GM23248 (cell line): ENCODE measurements around the gene STMP1. TPM values are rescaled to one million over a fixed set of nuclear protein-coding genes. Genes with fewer than 3 reads are reported as not detected.
"Not testable (repeated sequence)": the region's sequence is repeated elsewhere in the genome, so short reads cannot be mapped to it uniquely, and the experiment has no call there.

Experiments used
- DNase-seq: peaks from one replicate; pipeline ENCODE4 v3.0.0-alpha.2; 2015
- H2AFZ ChIP-seq: fragments of 200-600 bp; sonication (generic); 2 replicates; pipeline ENCODE4 v1.6.1; 2016; ENCODE audit warnings: antibody characterized with exemption
- H3F3A ChIP-seq: fragments of 200-600 bp; sonication (generic); 2 replicates; pipeline ENCODE4 v1.6.1; 2016; ENCODE audit warnings: mild to moderate bottlenecking, antibody characterized with exemption, mixed run types; ENCODE audit not compliant: insufficient read depth
- H3K27ac ChIP-seq: fragments of 200-600 bp; sonication (generic); 2 replicates; pipeline ENCODE4 v1.5.1; 2016; ENCODE audit warnings: mild to moderate bottlenecking
- H3K27me3 ChIP-seq: fragments of 200-600 bp; sonication (generic); replicated peaks from 2 replicates; pipeline ENCODE4 v1.6.1; 2016; ENCODE audit warnings: mild to moderate bottlenecking; ENCODE audit not compliant: insufficient read depth
- H3K36me3 ChIP-seq: fragments of 200-600 bp; sonication (generic); 2 replicates; pipeline ENCODE4 v1.6.1; 2016; ENCODE audit warnings: low read depth, mild to moderate bottlenecking
- H3K4me1 ChIP-seq: fragments of 200-600 bp; sonication (generic); 2 replicates; pipeline ENCODE4 v1.6.1; 2016; ENCODE audit warnings: mild to moderate bottlenecking; ENCODE audit not compliant: insufficient read depth
- H3K4me2 ChIP-seq: fragments of 200-600 bp; sonication (generic); one replicate; pipeline ENCODE4 v1.6.1; 2016; ENCODE audit warnings: mild to moderate bottlenecking; ENCODE audit not compliant: unreplicated experiment
- H3K4me3 ChIP-seq: fragments of 200-600 bp; sonication (generic); 2 replicates; pipeline ENCODE4 v1.5.1; 2016; ENCODE audit warnings: mild to moderate bottlenecking
- H3K79me2 ChIP-seq: fragments of 200-600 bp; sonication (generic); 2 replicates; pipeline ENCODE4 v1.6.1; 2016; ENCODE audit warnings: mild to moderate bottlenecking; ENCODE audit not compliant: insufficient read depth
- H3K9ac ChIP-seq: fragments of 200-600 bp; sonication (generic); 2 replicates; pipeline ENCODE4 v1.6.1; 2016; ENCODE audit warnings: mild to moderate bottlenecking
- H3K9me2 ChIP-seq: fragments of 200-600 bp; sonication (generic); 2 replicates; pipeline ENCODE4 v1.6.1; 2016; ENCODE audit warnings: mixed run types, mild to moderate bottlenecking, moderate library complexity; ENCODE audit not compliant: insufficient read depth
- H3K9me3 ChIP-seq: fragments of 200-600 bp; sonication (generic); one replicate; pipeline ENCODE4 v1.6.1; 2017; ENCODE audit warnings: low read depth
- H4K20me1 ChIP-seq: fragments of 200-600 bp; sonication (generic); 2 replicates; pipeline ENCODE4 v1.6.0; 2016; ENCODE audit not compliant: insufficient read depth
- EZH2 ChIP-seq: fragments of 200-600 bp; sonication (generic); IDR thresholded peaks from 2 replicates; pipeline ENCODE4 v1.6.1; 2018; ENCODE audit warnings: antibody characterized with exemption, mild to moderate bottlenecking; ENCODE audit not compliant: insufficient read depth, poor library complexity, severe bottlenecking
- EZH2phosphoT487 ChIP-seq: fragments of 200-600 bp; sonication (generic); IDR thresholded peaks from 2 replicates; pipeline ENCODE4 v1.6.1; 2018; ENCODE audit warnings: antibody characterized with exemption, moderate library complexity, mild to moderate bottlenecking, low read depth; ENCODE audit not compliant: insufficient read depth
- whole genome bisulfite sequencing, 2 experiments: methylation state at CpG; one replicate each; pipeline ENCODE4 v1.1.6; 2015 to 2017; ENCODE audit warnings: low lambda C conversion rate in 2 of 2, low coverage in 1 of 2; ENCODE audit errors: missing lambda C conversion rate in 2 of 2; 5-methylcytosine and 5-hydroxymethylcytosine counted together
- in situ Hi-C: fragments of 300-500 bp; cut with MboI; formaldehyde crosslinking; loops from 2 replicates; pipeline ENCODE4 v1.15.0; 2020
- polyA plus RNA-seq: library from polyadenylated mRNA; unstranded; fragments of >200 nt; fragmentation: Nextera tagmentation; extraction: Ambion mirVana; gene quantifications from 2 replicates; pipeline ENCODE4 v1.2.1, GENCODE V29; 2016
- total RNA-seq: library from RNA; depleted of rRNA; stranded (reverse); fragments of >200 nt; shearing (Covaris generic); gene quantifications from 2 replicates; pipeline ENCODE4 v1.2.3, GENCODE V29; 2014

The STMP1 gene
- total and polyA plus RNA-seq, 2 experiments from 2014 or later = 16.9 to 97.0 TPM

DNA sequence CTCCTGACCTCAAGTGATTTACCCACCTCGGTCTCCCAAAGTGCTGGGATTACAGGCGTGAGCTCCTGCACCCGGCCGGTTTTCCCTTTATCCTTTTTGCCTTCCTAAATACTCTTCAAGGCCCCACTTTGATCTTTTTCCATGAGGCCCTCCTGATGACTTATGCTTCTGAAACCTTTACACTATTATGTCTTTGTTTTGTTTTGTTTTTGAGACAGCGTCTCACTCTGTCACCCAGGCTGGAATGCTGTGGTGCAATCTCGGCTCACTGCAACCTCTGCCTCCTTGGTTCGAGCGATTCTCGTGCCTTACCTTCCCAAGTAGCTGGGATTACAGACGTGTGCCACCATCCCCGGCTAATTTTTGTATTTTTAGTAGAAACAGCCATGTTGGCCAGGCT, 3.8 kb downstream of the STMP1 start:
- TF ChIP-seq EZH2phosphoT487 = no peak
- peak; percentile 58 for DNase-seq
- peaks cover 52% of the 10 kb centered on the region for H3K4me1 ChIP-seq
- no peak overlapping the region for H3K4me2 ChIP-seq
- no peak overlapping the region for H2AFZ ChIP-seq
- peaks cover 75% of the 10 kb centered on the region for H3K79me2 ChIP-seq
- peak overlapping the region; percentile 100 for H3K27ac ChIP-seq
- H3K9ac ChIP-seq = 0 out of 2 replicates have a peak overlapping the region, but pooled peaks have one; percentile 10
- no peaks in the 10 kb centered on the region for H3K9me3 ChIP-seq
- H3K36me3 ChIP-seq = no peaks in the 10 kb centered on the region
- H3K9me2 ChIP-seq = no peaks in the 10 kb centered on the region
- in situ Hi-C loops = no loop called here
- WGBS, 2 experiments = 74 to 75% methylated on average over 11 of the region's 11 CpGs
- H3K27me3 ChIP-seq = no peaks in the 10 kb centered on the region
- peaks cover 47% of the 10 kb centered on the region for H3F3A ChIP-seq
- no peak overlapping the region for H3K4me3 ChIP-seq
- H4K20me1 ChIP-seq = no peaks in the 10 kb centered on the region

DNA sequence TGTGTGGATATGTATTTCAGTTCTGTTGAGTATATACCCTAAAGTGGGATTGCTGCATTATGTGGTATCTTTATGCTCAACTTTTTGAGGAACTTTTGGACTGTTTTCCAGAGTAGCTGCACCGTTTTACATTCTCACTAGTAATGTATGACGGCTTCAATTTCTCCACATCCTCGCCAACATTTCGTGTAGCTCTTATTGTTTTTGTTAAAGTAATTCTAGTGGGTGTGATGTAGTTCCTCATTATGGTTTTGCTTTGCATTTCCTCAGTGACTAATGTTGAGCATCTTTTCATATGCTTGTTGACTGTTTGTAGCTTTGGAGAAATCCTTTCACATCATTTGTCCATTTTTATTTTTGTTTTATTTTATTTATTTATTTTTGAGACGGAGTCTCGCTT, 4.5 kb downstream of the STMP1 start:
- Histone ChIP-seq H3K27me3 (no peaks in the 10 kb centered on the region), H4K20me1 (no peaks in the 10 kb centered on the region), H3K4me1 (peaks cover 58% of the 10 kb centered on the region), H3K9ac (no peak overlapping the region), H3K9me3 (no peaks in the 10 kb centered on the region), H3K9me2 (no peaks in the 10 kb centered on the region), H3K4me2 (no peak overlapping the region), H3K4me3 (no peak overlapping the region), H3K36me3 (no peaks in the 10 kb centered on the region), H3K79me2 (peaks cover 82% of the 10 kb centered on the region), H3K27ac (peak overlapping the region; percentile 100), H3F3A (peaks cover 52% of the 10 kb centered on the region), H2AFZ (no peak overlapping the region)
- WGBS, 2 experiments = 84 to 87% methylated on average over 6 of the region's 6 CpGs
- in situ Hi-C loops = no loop called here
- no peak for DNase-seq
- TF ChIP-seq EZH2phosphoT487 (no peak), EZH2 (no peak)

- H3K4me3 ChIP-seq, H2AFZ ChIP-seq, H3K27me3 ChIP-seq, H3K27ac ChIP-seq, H3K36me3 ChIP-seq, DNase-seq, H3K9me2 ChIP-seq, H4K20me1 ChIP-seq, H3K9me3 ChIP-seq, H3K9ac ChIP-seq, H3K4me2 ChIP-seq, in situ Hi-C loops: not testable (repeated sequence)
- Histone ChIP-seq H3K4me1 (peaks cover 65% of the 10 kb centered on the region), H3K79me2 (peaks cover 90% of the 10 kb centered on the region), H3F3A (peaks cover 54% of the 10 kb centered on the region)
- WGBS, 2 experiments = 94 to 100% methylated on average over 1 of the region's 1 CpG
Observed at GRCh38 chr7:135667626-135668025, 5.3 kb downstream of the STMP1 start.

DNA sequence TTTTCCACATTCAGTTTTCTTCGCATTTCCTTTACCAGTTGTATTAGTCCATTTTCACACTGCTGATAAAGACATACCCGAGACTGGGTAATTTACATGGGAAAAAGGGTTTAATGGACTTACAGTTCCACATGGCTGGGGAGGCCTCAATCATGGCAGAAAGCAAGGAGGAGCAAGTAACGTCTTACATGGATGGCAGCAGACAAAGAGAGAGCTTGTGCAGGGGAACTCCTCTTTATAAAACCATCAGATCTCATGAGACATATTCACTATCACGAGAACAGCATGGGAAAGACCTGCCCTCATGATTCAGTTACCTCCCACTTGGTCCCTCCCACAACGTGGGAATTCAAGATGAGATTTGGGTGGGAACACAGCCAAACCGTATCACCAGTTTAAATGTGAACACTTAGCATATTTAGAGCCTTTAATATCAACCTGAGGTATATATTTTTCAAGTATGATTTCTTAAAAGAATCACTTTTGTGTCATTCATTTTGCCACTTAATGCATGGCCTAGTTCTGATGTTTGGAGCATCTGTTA, 6.6 kb downstream of the STMP1 start:
- H3K4me2 ChIP-seq, H3K27me3 ChIP-seq, H3K4me3 ChIP-seq, H3K36me3 ChIP-seq, H3K9me3 ChIP-seq, H2AFZ ChIP-seq, H4K20me1 ChIP-seq, H3K9me2 ChIP-seq, in situ Hi-C loops, DNase-seq: not testable (repeated sequence)
- 64 to 66% methylated on average over 6 of the region's 6 CpGs for WGBS, 2 experiments
- Histone ChIP-seq H3K27ac (peak overlapping the region; percentile 82), H3K79me2 (peaks cover 96% of the 10 kb centered on the region), H3F3A (peaks cover 51% of the 10 kb centered on the region), H3K9ac (peak overlapping the region; percentile 54; the same call in 1 of the 2 replicates), H3K4me1 (peaks cover 70% of the 10 kb centered on the region)

GRCh38 chr7:135669774-135670173, 7.5 kb downstream of the STMP1 start:
- Histone ChIP-seq H3F3A (peaks cover 45% of the 10 kb centered on the region), H3K9me3 (no peaks in the 10 kb centered on the region), H3K9me2 (no peaks in the 10 kb centered on the region), H3K4me3 (peak overlapping the region; percentile 29; the same call in 1 of the 2 replicates), H3K27ac (peak overlapping the region; percentile 82), H3K27me3 (no peaks in the 10 kb centered on the region), H3K4me2 (peak overlapping the region; percentile 66), H3K4me1 (peaks cover 61% of the 10 kb centered on the region), H3K9ac (peak overlapping the region; percentile 54), H4K20me1 (no peaks in the 10 kb centered on the region), H2AFZ (no peak overlapping the region), H3K36me3 (peaks cover 7% of the 10 kb centered on the region), H3K79me2 (peaks cover 96% of the 10 kb centered on the region)
- WGBS, 2 experiments = 48 to 56% methylated on average over 1 of the region's 1 CpG
- peak; percentile 40 for DNase-seq
- TF ChIP-seq EZH2phosphoT487 (no peak), EZH2 (no peak)
- in situ Hi-C loops = loop anchor here (10.0 kb wide), 1 partner anchor 125 kb away; no protein-coding TSS in a partner anchor
